GM18502 (cell line): ENCODE results near the gene ZNF438.
"Not testable (repeated sequence)": the region's sequence is repeated elsewhere in the genome, so short reads cannot be mapped to it uniquely, and the experiment has no call there.

Experiments
- ATAC-seq: cut with Tn5 transposase; IDR thresholded peaks from one replicate; pipeline ENCODE4 v1.9.1; 2021; ENCODE audit warnings: mild to moderate bottlenecking; ENCODE audit not compliant: unreplicated experiment, poor library complexity

ZNF438 gene

GRCh38 chr10:31031558-31032257 lies at the start of gene ZNF438:
ZNF438 (minus strand) TSS chr10:31031865; CDS start chr10:30877034, 154,831 bp downstream.
- peak; percentile 88 for ATAC-seq

- no peak for ATAC-seq
Measured at GRCh38 chr10:31076610-31076988, 44.9 kb upstream of the ZNF438 start.

GRCh38 chr10:31075881-31076609 lies 44.4 kb upstream of the ZNF438 start:
- ATAC-seq = no peak

- ATAC-seq = no peak
Measured at GRCh38 chr10:31075434-31075833, 43.8 kb upstream of the ZNF438 start.

GRCh38 chr10:31074722-31075086 lies 43.0 kb upstream of the ZNF438 start:
- ATAC-seq = no peak

- no peak for ATAC-seq
Measured at GRCh38 chr10:31073996-31074721, 42.5 kb upstream of the ZNF438 start.

- ATAC-seq = no peak
Measured at GRCh38 chr10:31073211-31073610, 41.5 kb upstream of the ZNF438 start.

- no peak for ATAC-seq
Measured at GRCh38 chr10:31072451-31072850, 40.8 kb upstream of the ZNF438 start.

GRCh38 chr10:31071232-31072005 lies 39.8 kb upstream of the ZNF438 start:
- ATAC-seq = no peak

GRCh38 chr10:31070691-31071090 lies 39.0 kb upstream of the ZNF438 start:
- ATAC-seq = no peak

GRCh38 chr10:31070025-31070424 lies 38.4 kb upstream of the ZNF438 start:
- ATAC-seq = no peak

- ATAC-seq = no peak
Measured at GRCh38 chr10:31069411-31069810, 37.7 kb upstream of the ZNF438 start.

- ATAC-seq = no peak
Measured at GRCh38 chr10:31064348-31064747, 32.7 kb upstream of the ZNF438 start.

- ATAC-seq = no peak
Measured at GRCh38 chr10:31063841-31064240, 32.2 kb upstream of the ZNF438 start.

GRCh38 chr10:31062856-31063255 lies 31.2 kb upstream of the ZNF438 start:
- ATAC-seq = no peak

GRCh38 chr10:31061941-31062340 lies 30.3 kb upstream of the ZNF438 start:
- ATAC-seq = no peak

GRCh38 chr10:31058795-31059703 lies 27.4 kb upstream of the ZNF438 start:
- no peak for ATAC-seq

GRCh38 chr10:31056678-31057077 lies 25.0 kb upstream of the ZNF438 start:
- not testable (repeated sequence) for ATAC-seq

GRCh38 chr10:31055573-31056251 lies 24.0 kb upstream of the ZNF438 start:
- ATAC-seq = no peak
